ENCODE measurements around the gene IQCK.
"Not testable (repeated sequence)": the region's sequence is repeated elsewhere in the genome, so short reads cannot be mapped to it uniquely, and the experiment has no call there.

The IQCK gene

DNA sequence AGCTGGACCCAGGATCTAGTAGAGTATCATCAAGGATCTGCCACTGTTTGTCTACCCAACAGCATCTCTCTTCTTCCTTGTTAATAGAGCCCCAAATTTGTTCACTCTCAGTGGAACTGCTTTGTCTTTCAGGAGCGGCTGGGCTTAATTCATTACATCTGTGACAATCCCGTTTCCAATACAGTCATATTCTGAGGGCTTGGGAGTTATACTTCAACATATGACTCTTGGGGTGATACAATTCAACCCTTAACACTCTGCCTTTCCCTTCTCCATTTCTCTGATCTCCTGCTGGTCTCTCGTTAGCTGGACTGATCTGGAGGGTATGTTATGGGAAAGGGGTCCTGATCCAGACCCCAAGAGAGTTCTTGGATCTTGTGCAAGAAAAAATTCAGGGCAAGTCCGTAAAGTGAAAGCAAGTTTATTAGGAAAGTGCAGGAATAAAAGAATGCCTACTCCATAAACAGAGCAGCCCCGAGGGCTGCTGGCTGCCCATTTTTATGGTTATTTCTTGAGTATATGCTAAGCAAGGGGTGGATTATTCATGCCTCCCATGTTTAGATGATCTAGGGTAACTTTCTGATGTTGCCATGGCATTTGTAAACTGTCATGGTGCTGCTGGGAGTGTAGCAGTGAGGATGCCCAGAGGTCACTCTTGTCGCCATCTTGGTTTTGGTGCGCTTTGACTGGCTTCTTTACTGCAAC, 42.4 kb downstream of the IQCK start:
- no peak for DNase-seq

DNA sequence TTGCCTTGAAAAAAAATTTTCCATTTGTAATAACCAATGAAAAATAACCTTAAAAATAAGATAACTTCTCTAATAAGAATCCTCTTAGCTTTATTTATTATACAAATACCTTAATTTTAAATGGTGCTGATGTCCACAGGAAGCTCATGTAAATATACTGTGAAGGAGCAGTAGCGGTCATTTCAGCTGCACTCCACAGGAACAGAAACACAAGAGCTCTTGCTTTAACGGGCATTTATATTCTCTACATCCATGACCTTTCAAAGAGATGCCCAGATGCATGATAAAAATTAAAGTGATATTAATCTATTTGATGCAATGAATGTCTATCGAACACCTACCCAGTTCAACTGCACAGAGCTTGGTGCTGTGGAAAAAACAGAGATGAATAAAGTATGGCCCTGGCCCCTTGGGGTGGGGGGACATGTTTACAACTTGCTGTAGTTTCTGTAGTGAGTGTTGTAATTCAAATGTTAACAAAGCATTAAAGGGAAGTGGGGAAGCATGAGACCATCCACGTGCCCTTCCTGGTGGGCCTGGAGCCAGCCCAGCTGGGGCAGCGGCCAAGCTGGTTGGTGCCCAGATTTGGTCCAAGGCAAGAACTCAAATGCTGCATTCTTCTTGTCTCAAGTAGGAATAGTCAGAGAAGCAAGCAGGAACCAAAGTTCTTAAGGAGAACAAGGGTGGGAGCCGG, 47.9 kb downstream of the IQCK start:
- DNase-seq = no peak

DNA sequence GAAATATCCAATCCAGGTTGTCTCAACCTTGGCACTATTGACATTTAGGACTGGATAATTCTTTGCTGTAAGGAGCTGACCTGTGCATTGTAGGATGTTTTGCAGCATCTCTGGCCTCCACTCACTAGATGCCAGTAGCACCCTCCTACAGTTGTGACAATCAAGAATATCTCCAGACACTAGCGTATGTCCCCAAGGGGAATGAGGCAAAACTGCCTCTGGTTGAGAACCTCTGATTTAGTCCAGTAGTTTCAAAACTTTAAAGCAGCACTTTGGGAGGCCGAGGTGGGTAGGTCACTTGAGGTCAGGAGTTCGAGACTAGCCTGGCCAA, 48.4 kb downstream of the IQCK start:
- DNase-seq = no peak

DNA sequence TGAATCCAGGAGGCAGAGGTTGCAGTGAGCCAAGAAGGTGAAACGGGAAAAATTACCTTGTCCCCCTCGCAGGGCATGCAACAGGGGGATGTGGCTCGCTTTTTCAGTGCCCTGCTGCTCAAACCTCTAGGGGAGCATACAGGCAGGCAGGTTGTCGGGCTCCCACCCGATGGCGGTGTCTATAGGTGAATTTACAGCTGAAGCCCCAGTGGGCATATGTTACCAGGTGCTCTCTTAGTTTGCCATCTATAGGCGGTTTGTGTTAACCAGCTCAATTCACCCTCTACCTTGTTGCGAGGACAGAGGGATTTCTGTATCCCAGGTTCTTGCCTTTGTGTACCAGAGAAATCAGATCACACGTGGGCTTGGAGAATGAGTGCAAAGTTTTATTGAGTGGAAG, 48.9 kb downstream of the IQCK start:
- DNase-seq = no peak

DNA sequence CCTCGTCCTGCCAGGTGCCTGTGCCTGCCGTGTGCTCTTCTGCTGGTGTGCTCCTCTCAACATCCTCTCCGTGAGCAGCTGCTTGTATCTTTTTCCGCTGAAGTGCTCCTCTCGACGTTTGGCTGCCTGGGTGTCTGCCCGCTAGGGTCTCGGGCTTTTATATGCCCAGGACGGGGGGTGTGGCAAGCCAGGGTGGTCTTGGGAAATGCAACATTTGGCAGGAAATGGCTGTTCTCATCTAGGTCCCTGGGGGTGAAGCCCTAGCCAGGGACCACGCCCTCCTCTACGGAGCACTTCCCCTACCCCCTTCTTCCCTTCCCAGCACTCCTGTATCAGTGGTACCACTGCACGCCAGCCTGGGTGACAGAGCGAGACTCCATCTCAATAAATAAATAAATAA, 49.4 kb downstream of the IQCK start:
- DNase-seq = no peak

DNA sequence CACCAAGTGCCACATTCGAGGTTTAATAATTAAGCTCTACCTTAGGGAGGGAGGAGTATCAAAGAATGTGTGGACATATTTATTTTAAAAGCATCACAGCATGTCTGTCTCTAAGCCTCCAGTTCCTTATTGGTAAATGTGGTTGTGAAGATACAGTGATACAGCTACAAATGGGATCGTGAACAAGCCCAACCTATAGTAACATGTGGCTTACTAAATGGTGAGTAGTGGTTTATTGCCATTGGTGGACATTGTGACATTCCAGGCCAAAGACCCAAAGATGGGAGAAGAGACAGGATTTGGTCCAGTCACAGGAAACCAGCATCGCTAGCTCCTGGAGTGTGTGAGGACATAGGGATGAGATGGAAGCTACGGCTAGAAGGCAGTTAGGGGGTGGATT, 51.2 kb downstream of the IQCK start:
- DNase-seq = no peak

DNA sequence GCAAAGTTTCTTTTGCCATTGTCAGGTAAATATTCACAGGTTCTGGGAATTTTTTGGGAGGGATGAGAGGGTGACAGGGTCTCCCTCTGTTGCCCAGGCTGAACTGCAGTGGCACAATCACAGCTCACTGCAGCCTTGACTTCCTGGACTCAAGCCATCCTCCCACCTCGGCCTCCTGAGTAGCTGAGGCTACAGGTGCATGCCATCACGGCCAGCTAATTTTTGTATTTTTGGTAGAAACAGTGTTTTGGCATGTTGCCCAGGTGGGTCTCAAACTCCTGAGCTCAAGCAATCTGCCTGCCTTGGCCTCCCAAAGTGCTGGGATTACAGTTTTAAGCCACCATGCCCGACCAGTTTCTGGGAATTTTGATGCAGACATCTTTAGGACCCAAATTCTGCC, 53.0 kb downstream of the IQCK start:
- DNase-seq = no peak

DNA sequence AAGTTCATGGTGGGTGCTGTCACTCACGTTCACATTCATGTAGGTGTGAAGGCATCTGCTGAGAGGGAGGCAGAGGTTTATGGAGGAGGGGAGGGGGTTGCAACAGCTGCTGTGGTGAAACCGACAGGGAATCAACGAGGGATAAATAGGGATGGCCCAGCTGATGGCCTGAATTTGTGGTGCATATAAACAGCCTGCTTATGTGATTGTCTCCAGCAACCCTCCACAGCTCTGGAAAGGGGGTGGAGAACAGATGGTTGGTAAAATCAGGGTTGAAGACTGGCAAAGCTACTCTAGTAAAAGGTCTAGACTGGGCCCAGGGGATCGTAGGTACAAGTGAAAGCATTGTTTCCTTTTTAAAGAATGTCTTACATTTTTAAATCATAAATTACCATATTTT, 53.7 kb downstream of the IQCK start:
- no peak for DNase-seq

DNA sequence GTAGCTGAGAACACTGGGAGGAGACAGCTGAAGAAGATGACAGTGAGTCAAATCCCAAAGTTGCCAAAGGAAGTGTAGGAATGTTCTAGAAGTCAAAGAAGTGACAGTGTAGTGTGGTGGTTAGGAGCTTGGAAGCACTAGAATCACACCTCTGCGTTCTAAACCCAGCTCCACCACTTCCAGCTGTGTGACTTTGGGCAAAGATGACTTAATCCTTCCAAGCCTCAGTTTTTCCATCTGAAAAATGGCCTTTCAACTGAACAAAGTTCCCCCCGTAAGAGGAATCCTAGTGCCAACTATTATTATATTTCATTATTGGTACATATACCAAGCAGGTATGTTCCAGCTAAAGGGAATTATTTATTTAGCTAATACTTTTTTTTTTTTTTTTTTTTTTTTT, 56.0 kb downstream of the IQCK start:
- no peak for DNase-seq

DNA sequence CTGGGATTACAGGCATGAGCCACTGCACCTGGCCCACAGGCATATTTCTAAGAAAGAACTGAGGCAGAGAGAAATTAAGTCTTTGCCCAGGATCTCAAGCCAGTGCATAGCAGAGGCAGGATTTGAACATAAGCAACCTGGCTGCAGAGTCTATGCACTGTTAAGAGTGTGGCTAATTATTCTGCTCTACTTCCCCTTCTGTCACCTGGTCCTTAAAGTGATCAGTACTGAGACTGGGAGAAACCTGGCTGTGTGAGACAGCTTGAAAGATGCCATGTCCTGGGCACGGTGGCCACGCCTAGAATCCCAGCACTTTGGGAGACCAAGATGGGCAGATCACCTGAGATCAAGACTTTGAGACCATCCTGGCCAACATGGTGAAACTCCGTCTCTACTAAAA, 58.1 kb downstream of the IQCK start:
- no peak for DNase-seq

DNA sequence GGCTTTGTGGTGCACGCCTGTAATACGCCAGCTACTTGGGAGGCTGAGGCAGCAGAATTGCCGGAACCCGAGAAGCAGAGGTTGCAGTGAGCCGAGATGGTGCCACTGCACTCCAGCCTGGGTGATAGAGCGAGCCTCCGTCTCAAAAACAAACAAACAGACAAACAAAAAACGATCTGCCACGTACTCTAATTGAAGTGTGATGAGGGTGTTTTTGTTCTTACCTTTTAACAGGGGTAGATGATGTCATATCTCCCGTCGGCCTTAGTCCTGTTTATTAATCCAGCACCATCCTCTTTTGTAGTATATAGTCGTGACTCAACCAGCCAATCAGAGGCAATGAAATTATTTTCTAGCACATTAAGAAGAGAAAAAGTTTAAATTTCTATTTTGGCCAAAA, 58.5 kb downstream of the IQCK start:
- no peak for DNase-seq

DNA sequence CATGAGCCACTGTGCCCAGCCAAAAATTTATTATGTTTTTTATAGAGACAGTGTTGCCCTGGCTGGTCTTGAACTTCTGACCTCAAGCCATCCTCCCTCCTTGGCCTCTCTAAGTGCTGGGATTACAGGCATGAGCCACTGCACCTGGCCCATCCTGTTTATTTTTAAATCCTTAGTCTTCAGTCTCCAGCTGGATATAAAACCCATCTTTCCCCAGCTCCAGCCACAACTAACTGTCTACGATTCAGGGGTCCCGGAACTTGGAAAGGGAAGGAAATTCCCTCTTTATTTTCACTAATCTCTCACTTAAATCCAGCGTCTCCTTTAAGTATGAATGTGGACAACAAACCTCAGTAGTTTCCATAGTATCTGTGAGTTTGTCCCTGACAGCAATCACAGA, 62.2 kb downstream of the IQCK start:
- DNase-seq = no peak

DNA sequence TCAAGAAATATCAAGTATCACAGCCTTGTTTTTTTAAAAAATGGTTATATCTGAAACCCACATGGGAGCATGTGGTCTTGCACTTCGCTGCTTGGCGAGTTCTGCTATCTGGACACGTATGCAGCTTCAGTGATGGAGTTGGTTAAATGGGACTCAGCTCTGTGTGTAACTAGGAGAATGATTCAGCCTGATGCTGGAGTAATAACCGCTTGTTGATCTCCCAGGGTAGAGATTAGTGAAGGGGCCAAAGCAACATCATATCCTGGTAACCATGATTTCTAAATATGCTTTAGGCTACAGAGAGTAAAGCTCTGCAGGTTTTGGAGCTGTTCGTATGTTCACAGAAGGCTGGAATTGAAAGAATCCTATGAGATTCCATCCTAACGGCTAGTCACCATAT, 63.2 kb downstream of the IQCK start:
- DNase-seq = no peak

DNA sequence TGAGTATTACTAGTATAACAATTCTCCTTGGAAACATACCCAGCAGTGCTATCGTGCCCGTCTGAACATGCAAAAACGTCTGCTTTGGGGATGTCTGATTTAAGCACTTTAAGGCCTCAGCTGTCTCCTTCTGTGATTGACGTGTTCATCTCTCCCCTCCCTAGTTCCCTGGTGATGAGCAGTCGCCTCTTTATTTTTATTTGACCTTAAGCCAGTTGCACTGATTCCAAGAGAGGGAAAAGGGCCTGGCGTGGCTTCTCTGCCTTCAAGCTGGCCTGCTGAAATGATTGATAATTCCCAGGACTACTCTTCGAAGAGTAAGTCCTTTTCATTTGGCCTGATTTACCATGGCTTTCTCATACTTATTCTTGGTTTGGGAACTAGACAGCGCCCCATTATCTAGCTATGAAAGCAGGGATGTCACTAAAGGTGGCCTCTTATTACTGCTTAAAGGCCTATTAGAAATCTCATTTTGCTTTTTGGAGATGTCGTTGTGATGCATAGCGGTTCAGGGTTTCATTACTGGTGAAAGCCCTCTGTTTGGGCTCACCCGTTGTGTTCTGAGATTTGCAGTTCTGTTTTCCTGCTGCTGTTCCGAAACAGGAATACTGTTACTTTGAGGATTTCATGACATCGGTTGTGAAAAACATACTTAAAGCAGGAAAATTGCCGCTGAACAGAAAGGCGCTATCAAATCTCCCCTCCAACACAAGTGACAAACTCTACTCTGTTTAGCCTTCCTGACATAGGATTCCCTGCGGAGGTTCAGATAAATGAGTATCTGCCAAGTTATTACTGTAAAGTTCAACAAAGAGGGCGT, 65.5 kb downstream of the IQCK start:
- DNase-seq = no peak

DNA sequence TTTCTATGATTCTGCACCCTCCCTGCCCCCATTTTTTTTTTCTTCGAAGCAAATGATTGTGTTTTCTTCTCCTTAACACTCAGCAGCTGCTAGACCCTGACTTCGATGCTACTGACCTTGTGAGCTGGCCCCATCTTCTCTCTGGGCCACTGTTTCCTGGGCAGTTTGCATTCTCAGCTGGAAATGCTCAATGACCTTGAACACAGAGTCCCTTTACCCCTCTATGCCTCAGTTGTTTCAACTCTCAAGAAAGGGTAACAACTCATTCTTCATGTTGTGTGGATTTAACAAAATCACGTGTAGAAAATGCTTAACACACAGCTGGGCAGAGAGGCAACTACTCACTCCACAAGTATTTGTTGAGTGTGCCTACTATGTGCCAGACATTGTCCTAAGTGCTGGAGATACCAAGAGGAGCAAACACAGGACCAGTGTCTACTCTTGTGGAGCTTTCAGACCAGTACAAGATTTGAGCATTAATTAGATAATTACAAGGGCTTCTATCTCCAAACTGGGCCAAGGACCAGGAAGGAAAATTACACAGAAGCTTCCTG, 66.2 kb downstream of the IQCK start:
- no peak for DNase-seq

DNA sequence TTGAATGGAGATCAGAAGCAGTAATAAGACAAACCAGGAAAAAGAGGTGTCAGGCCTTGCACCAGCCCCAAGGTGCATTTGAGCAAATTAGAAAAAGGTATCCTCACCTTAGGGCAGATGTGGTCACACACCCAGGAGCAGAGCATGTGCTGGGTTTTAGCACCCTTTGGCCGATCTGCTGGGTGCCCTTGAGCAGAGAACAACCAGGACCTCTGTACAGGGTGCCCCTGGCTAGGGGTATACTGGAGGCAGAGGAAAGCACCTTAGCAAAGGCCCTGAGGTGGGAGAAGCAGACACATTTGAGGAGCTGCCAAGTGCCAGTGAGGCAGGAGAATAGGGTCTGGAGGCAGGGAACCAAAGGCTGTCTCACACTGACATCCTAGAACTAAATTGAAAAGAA, 67.0 kb downstream of the IQCK start:
- DNase-seq = no peak

DNA sequence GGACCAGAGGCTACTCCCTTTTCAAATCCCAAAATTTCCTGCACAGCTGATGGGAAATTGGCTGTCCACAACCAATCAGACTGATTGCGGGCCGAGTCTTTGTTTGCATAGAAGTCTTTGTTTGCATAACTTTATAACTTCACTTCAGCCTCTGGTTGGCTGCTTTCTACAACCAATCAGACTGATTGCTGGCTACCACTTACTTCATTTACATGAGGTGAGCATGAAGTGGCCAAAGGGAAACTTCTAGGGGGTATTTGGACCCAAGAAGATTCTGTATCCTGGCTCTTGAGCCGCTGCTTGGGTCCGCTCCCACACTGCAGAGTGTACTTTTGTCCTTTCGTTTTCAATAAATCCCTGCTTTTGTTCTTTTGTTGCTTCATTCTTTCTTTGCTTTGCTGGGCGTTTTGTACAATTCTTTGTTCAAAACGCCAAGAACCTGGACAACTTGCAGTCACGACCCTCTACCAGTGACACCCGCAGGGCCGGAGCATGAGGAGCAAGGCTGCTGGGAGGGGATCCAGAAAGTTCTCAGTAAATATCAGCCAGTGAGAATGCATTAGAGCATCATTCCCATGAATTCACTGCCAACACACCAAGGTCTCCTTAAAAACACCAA, 67.5 kb downstream of the IQCK start:
- no peak for DNase-seq

DNA sequence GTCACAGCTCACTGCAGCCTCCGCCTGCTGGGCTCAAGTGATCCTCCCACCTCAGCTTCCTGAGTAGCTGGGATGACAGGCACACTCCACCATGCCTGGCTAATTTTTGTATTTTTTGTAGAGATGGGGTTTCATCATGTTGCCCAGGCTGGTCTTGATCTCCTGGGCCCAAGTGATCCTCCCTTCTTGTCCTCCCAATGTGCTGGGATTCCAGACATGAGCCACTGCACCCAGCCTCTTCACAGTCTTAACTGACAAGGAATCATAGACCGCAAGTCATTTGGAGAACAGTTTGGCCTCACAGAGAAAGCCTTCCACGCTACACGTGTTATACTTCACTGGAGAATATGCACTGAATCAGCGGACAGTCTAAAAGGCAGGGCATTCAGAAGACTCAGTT, 83.3 kb downstream of the IQCK start:
- DNase-seq = not testable (repeated sequence)

DNA sequence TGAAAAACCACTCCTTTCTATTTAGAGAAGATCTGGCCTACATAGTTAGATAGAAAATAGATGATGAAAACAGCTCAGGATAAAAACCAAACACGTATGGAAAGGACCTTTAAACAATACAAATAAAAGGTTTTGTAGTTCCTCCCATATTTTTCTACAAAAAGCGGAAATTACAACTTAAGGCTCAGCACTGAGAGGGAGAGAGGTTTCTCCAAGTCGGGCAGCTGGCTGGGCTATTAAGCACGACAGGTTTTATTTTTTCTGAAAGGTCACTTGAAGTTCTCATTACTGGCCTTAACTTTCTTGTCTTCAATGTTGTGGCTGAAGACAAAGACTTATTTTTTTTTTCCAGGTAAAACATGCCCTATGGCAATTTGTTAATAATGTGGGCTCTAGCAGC, 83.8 kb downstream of the IQCK start:
- not testable (repeated sequence) for DNase-seq

DNA sequence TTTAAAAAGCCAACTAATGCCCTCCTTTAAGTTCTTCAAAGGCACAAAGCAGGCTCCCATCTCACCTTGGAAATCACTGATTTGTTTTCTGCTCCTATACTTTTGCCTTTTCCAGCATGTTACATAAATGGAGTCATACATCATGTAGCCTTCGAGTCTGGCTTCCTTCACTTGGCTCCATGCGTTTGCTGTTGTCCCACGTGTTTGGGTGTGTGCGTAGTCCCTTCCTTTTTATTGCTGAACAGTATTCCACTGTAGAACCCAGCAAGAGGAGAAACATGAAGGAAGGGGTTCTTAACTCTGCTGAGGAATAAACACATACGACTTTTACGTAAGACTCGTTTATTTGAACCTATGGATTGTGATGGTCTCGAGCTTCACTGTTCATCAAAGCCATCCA, 84.5 kb downstream of the IQCK start:
- no peak for DNase-seq

DNA sequence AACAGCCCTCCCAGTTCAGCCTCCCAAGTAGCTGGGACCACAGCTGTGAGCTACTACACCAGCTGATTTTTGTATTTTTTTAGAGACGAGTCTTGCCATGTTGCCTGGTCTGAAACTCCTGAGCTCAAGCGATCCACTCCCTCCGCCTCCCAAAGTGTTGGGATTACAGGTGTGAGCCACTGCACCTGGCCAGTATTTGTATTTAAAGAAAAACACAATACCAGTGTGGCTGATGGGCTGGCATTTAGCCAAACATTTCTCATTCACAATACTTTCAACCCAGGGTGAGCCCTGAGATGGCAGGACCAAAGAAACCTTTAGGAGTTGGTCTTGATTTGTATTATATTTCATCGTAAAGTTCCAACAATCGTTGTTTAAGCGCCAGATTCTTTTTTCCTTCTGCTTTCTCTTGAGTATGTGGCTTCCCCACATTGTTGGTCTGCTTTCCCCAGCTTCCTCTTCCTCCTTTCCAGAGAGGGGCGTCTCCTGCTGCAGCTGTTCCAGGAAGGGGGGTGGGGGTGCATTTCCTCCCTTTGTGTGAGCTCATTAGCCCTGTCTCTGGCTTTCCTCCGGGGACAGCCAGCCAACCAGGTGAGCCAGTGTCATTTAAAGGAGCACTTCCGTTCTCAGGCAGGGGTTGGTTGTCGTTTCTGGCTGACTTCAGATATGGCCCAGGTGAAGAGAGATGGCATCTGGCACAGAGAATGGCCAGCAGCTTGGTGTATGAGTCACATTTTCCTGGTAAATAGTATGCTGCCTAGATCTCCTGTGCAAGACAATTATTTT, 86.7 kb downstream of the IQCK start:
- peak; percentile 16 to 21 for DNase-seq

DNA sequence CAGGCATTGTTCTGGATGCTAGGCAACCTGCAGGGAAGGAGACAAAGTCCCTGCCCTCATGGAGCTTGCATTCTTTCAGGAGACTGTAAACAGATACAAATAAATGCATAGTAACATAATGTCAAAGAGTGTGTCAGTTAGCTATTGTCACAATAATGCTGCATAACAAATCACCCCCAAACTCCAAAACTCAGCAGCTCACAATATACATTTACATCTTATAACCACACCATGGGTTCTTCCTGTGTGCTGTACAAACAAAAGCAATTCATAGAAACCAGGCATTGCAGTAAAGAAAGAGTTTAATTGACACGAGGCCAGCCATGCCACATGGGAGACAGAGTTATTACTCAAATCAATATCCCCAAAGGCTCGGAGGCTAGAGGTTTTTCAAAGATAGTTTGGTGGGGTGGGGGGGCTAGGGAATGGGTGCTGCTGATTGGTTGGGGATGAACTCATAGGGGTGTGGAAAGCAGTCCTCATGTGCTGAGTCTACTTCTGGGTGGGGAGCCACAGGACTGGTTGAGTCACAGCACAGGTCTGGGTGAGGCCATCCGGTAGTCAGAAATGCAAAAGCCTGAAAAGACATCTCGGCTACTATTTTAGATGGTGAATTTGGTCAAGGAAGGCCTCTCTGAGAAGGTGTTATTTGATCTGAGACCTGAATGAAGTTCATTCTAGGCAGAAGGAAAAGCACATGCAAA, 87.5 kb downstream of the IQCK start:
- DNase-seq = no peak
